ENCODE measurements around the gene TBC1D8.

Gene TBC1D8

DNA sequence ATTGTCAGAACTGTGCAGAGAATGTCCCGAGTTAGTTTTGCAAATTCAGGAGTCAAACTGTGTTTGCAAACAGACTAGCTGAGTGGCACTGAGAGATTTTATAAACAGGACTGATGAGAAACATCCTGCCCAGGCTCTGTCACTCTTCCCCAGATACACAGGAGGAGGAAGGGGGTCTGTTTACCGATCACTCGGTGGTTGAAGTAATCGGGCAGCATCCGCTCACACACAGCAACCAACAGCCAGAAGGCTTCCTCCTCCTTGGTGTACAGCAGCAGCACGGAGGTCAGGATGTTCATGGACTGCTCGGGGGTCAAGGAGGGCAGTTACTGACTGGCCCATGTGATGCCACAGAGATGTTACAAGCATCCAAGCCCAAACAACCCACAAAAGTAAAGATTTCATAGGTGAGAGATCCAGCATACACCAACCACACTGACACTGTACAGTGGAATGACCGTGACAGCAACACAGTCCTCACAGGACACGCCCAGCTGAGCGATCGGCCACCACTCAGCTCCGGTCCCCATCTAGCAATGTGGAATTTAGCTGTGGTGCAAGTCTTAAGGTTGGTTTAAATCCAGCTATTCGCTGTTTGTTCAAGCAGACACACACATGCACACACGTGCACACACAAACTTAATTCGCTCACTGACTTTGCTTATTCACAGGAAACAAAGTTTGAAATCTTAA, 119.0 kb downstream of the TBC1D8 start:
- DNase-seq (ENCODE audit: low read depth in 1 of 2, low spot score in 1 of 2), result no peak

DNA sequence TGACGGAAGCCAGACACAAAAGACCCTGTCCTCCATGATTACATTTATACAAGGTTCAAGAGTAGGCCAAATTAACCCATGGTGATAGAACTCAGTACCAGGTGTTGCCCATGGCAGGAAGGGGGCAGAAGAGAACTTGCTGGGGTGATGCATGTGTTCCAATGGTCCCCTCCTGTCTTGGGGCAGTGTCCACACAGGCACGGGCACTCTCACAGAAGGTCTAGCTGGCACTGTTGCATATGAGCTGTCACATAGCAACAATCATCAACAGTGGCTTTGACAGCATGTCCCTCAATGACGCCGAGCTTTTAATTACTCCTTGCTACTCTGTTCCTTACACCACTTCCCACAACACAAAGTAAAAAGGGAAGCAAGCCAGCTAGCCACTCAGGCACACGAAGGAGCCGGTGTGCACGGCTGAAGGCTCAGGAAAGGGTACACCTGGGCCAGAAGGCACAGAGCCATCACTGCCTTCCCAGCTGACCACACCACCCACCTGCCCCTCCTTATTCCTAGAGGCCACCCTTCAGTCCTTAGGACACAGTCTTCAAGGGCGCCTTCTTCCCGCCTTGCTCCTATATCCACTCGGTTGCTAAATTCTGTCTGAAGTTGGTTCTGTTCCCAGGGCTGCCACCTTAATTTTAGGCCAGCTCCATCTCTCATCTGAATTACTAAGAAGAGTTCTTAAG, 120.2 kb downstream of the TBC1D8 start:
- no peak for DNase-seq (ENCODE audit: low read depth in 1 of 2, low spot score in 1 of 2)

DNA sequence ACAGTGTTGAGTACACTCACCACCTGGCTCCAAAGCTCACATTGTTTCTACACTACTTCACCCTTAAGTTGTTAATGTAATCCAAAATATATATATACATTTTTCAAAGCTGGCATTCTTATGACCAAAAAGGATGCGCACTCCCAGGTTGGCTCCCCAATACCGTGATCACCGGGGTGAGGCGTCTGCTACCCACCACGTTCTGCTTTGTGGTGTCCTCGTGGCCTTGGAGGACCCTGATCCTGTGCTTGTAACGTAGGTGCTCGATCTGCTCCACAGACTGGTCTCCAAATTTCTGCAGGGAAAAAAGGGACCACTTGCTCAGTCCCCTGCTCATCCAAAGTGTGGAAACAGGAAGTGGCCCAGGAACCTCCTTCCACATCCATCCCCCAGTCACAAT, 123.3 kb downstream of the TBC1D8 start:
- DNase-seq (ENCODE audit: low read depth in 1 of 2, low spot score in 1 of 2), result no peak

DNA sequence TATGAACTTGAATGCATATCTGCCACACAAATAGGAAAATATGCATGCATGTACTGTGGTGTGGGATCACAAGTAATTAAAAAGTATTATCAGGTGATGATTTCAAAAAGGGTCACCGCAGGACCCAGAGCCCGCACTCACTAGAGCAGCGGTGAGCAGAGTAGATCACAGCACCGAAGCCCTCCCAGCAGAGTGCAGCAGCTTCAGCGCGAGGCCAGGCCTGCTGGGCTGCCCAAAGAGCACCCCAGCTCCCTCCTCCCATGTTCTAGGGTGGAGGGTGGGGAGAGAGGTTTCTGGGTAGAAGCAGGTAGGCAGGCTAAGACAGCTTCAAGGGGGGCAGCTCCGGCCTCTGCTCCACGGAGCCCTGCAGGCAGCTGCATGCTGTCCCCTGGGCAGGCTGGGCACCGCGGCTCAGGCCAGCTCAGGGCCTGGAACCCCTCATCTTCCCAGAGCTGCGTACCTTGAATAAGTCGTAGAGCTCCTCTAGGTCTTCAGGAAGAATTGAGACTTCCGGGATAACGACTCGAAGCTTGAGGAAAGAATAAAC, 124.2 kb downstream of the TBC1D8 start:
- no peak for DNase-seq (ENCODE audit: low read depth in 1 of 2, low spot score in 1 of 2)

DNA sequence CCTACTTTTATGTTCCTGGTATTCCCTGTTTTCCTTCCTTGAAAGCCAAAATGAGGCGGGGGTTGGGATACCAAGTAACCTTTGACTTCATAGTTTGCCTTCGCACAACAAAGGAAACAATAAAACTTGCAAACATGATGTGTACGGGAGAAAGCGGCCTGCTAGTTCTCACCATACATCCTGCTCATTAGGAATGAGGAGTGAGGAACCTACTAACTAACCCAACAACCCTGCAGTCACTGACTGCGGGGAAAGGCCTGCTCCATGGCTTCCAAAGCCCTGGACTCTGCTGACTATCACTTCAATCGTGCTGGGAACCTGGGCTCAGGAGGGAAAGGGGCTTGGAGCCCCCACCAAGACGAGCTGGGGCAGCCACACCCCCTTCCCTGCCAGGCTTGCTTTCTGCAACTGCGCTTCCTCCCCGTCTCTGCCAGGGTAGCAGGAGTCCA, 124.9 kb downstream of the TBC1D8 start:
- DNase-seq (ENCODE audit: low read depth in 1 of 2, low spot score in 1 of 2), result no peak

DNA sequence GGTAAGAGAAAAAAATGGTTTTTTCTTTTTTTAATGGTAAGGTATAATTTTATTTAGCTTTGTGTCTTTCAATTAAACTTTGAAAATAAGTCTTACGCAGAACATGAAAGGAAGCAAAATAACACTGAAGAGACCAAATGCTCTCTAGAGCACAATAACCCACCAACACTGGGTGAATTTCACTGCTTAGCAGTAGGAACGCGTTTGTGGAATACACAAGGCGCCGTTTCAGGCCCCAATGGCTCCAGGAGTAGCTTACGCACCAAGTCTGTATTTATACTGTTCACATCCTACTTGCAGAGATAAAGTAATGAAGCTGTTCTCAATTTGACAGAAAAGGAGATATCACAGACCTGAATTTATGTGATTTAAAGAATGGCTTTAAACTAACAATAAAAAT, 125.6 kb downstream of the TBC1D8 start:
- DNase-seq (ENCODE audit: low read depth in 1 of 2, low spot score in 1 of 2), result no peak

DNA sequence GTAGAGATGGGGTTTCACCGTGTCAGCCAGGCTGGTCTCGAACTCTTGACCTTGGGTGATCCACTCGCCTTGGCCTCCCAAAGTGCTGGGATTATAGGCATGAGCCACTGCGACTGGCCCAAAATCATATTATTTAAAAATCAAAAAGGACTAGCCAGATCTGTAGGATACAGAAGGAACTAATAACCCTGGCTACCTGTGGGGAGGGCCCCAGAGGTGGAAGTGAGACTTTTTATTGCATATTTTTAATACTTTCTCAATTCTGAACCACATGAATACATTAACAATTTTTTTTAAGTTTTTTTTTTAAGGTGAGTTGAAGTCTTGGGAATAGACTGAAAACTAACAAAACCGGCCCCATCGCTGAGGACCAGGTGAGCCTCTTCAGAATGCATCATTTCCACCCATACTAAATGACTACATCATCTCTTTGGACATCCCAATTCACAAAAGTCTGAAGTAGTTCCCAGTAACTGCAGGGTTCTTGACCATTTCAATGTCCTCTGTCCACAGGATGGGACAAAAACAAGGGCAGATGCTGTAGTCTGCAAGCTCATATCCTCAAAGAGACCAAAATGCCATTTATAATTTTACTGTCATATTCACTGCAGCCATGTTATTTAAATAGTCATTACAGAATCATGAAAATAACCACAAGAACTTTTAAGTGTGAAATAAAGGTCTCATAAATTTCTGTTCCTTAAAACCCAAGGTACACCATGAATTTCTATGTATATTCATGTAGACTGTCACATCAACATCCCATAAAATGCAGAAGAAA, 127.7 kb downstream of the TBC1D8 start:
- DNase-seq (ENCODE audit: low read depth in 1 of 2, low spot score in 1 of 2), result no peak

DNA sequence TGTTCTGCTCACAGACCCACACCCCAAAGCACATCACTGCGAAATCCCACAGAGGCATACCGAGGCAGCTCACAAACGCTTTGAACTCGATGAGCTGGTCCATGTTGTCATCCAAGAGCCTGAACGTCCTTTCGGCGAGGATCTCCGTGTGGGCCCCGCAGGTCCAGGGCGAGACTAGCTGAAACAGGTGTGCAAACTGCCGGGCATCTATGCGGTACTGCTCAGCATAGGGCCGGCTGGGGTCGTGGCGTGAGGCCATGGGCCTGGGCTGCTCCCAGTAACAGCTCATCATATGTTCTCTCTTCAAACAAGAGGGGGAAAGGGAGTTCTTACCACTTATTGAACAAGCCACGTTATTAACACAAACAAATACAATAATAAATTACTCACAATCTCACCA, 129.0 kb downstream of the TBC1D8 start:
- no peak for DNase-seq (ENCODE audit: low read depth in 1 of 2, low spot score in 1 of 2)

DNA sequence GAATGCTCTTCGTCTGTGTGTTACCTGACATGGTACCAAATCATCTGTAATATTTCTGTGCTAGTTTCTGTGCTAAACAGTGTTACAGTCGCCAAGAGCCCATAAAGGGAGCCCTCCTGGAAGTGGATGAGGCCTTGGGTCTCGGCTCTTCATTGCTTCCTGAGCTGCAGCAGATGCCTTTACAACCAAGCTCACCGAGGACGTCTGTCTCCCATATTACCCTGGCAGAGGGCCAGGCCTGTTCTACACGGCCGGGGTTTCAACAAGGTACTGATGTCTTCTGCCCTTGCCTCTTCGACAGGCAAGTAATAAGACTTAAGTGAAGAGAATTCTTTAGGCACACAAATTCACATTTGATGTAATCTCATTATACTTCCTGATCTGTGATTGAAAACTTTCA, 132.2 kb downstream of the TBC1D8 start:
- no peak for DNase-seq (ENCODE audit: low read depth in 1 of 2, low spot score in 1 of 2)

DNA sequence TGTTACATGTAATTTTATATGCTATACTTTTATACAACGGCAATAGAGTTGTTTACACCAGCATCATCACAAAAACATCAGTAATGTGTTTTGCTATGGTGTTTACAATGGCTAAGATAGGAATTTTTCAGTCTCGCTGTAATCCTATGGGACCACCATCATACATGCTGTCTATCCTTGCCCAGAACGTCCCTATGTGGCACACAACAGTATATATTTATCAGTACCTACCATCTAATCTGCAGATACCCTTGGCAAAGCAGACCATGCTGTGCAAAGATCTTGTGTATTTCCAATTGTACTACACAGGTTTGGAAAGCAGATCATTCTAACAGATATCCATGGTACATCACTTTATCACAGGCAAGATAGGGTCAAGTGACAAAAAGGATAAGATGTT, 133.8 kb downstream of the TBC1D8 start:
- no peak for DNase-seq (ENCODE audit: low read depth in 1 of 2, low spot score in 1 of 2)

DNA sequence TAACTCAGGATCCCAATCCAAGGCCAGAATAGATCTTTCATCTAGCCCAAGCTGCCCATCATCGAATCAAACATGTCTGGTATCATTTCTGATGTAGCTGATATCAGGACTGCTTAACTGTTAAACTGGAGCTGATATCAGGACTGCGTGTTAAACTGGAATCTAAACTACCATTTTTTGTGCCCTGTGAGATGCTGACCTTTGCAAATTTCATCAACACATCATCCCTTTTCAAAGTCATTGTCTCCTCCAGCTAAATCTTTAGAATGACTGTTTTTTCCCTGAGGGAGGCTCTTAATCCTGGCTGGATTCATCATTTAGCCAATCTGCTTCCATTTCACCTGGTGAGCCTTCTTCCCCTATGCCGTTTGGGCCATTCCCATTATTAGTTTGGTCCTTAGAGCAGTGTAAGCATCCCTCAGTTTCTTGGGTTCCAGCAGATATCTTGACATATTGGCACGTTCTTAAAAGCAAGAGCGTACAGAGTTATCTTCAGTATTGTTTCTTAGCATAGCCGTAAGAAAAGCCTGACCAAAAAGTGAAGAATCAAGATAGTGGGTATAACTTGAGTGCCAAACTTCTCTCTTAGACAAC, 136.8 kb downstream of the TBC1D8 start:
- no peak for DNase-seq (ENCODE audit: low read depth in 1 of 2, low spot score in 1 of 2)

DNA sequence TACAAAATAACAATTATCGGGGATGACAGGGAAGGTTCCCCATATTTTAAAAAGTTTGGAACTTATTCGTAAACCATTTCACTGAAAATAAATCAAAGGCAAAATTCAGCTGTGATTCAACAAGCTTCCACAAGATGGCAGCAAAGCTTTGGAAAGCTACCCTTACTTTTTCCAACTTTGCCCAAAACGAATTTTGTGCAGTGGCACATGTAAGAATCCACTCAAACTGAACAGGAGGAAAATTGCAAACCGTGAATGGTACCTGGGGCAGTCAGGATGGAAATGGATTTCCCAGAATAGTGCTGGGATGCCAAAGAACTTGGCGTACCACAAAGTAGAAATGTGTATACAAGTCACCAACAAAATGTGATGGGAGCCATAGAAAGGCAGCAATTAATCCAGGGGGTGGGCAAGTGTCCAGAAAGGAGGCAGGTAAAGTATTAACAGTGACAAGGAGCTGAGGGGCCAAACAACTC, 138.4 kb downstream of the TBC1D8 start:
- peak in 1 of 2 donors; percentile 30 for DNase-seq (ENCODE audit: low read depth in 1 of 2, low spot score in 1 of 2)

DNA sequence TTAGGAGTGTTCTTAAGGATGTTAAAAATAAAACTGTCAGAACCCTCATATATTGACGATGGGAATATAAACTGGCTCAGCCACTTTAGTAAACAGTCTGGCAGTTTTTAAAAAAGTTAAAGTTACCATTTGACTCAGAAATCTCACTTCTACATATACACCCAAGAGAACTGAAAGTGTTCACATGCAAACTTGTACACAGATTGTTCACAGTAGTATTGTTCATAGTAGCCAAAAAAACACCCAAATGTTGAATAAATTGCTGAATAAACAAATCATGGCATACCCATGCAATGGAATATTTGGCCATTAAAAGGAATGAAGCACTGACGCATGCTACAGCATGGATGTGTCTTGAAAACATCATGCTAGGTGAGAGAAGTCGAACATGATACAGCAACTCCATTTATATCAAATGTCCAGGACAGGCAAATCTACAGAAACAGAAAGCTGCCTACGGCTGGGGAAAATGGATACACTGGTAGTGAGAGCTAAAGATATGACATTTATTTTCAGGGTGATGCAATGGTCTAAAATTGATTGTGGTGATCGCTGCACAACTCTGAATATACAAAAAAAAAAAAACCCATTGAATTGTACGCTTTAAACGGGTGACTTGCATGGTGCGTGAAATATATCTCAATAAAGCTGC, 139.0 kb downstream of the TBC1D8 start:
- no peak for DNase-seq (ENCODE audit: low read depth in 1 of 2, low spot score in 1 of 2)

DNA sequence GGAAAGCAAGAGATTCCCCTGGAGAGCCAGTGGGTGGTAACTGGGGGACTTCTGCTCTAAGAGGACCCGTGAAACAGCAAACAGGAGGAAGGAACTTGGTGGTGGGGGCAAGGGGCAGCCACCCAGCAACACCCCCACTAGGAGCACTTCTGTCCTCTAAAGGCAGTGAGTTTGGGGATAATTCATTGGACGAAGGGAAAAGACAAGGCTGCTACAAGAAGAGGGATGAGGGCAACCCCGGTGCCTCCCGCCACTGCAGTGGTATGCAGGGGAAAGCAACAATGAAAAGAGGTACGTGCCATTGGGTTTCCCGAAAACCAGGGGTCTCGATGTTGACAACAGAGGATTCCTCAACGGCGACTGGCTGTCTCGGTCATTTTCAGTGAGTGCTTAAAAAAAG, 140.0 kb downstream of the TBC1D8 start:
- DNase-seq (ENCODE audit: low read depth in 1 of 2, low spot score in 1 of 2), result no peak

DNA sequence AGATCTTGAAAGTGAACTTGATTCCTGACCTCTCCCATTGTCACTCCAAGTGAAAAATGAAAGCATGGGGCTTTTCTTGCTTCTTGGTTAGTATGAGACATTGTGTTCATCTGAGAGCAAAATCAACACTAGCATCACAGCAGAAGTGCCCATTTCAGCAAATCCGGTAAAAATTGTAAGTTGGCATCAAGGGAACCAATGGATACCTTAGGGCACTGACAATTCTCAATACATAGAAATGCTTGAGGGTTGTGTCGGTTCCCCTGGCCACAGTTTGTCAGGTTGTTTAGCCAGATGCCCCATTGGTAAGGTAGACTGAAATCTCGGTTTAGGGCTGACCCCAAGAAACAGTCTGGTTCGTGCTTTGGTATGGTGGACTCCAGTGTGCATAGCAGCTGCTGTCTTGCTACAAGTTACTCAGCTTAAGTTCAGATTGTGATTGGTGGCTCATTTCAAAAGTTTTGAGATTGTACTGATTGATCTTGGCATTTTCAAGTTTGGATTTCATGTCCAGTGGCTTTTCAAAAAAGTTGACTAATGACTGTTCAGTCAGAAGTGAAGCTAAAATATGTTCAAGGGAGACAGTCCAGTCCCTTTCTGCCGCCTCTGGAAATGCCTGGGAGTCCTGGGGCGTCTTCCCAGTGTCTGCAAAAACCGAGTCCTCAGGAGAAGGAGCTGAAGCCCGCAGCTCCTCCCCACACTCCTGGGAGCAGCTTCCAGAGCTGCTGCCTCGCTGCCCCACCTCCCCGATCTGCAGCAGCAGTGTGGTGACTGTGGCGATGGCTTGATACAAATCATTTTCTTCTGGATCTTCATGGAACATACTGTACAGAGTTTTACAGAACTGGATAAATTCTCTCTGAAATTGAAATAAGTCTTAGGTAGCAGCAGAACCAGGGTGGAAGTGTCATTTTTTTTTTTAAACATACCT, 143.5 kb downstream of the TBC1D8 start:
- no peak for DNase-seq (ENCODE audit: low read depth in 1 of 2, low spot score in 1 of 2)

DNA sequence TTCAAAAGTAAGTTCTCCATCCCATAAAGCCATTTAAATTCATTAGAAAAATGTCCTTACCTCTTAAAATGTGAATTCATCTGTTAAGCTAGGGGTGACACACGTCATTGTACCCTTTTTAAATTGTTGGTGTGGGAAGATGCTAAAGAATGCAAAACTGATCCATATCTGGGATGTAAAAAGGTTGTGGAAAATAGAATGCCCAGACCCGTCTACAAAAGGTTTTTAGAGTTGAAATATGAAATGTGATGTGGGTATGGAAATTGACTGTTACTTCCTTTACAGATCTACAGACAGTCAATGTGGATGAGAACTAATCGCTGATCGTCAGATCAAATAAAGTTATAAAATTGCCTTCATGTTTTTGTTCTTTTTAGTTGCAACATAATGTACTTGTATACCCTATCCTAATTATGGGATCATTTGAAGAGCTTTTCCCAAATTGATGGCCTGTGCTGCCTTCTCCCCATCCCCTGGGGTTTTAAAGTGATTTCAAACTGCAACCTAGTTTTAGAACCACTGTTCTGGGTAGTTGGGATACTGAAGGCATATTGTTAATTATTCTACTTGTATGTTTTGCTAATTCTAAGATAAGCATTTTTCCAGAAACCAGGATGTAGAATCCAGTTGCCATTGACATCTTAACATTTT, 145.0 kb downstream of the TBC1D8 start:
- DNase-seq (ENCODE audit: low read depth in 1 of 2, low spot score in 1 of 2), result no peak

DNA sequence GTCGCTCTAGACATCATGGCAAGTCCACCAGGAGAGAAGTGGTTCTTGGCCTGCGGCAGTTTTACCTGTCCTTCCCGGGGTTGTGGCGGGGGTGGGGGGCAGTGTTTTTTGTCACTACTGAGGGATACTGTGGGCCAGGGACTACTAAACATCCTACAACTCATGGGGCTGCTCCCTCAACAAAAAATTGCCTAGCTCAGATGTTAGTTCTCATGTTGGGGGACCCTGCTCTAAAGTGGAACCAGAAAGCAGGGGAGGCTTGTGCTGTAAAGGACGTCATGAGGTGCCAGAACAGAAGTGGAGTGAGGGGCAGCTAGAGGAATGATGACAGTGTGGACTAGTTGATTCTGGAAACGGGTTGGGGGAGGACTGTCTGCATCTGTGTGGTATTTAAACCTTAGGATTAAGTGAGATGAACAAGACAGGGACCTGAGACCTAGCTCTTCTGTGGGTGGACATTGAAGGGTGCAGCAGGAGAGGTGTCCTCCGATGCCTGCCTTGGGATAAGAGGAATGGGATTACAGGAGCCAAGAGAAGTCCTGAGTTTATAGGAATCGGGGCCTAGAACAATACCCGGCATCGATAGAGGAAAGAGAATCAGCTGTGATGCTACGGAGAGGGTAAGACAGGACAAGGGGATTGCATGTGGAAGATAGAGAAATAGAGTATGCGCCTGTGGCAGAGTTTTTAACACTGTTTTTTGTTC, 146.4 kb downstream of the TBC1D8 start:
- no peak for DNase-seq (ENCODE audit: low read depth in 1 of 2, low spot score in 1 of 2)

DNA sequence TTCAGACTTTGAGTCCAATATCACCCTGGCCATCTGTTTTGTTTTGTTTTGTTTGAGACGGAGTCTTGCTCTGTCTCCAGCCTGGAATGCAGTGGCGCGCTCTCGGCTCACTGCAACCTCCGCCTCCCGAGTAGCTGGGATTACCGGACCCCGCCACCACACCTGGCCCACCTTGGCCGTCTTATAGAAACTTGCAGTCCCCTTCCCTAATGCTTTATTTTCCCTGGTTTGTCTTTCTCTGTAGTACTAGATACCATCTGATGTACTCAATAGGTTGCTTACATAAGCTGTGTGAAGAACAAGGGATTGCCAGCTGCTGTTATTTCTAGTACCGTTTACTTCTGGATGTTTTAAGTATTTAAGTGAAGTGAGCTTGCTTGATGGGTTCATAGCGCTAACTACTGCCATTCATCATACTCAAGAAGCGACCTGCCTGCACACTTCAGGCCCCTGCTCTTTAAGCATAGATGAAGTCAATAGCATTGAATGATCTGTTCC, 147.9 kb downstream of the TBC1D8 start:
- DNase-seq (ENCODE audit: low read depth in 1 of 2, low spot score in 1 of 2), result no peak

Data from activated CD4-positive, alpha-beta T cell treated with anti-CD3 and anti-CD28 coated beads, Interleukin-2, amount 50 U/mL, for 24 hours (primary cell).